ENCODE results near the gene NT5E. TPM values are rescaled to one million over a fixed set of nuclear protein-coding genes. Genes with fewer than 3 reads are reported as not detected.

The NT5E gene
- total RNA-seq, 1 experiment from 2014 or later, result 84.6 TPM

DNA sequence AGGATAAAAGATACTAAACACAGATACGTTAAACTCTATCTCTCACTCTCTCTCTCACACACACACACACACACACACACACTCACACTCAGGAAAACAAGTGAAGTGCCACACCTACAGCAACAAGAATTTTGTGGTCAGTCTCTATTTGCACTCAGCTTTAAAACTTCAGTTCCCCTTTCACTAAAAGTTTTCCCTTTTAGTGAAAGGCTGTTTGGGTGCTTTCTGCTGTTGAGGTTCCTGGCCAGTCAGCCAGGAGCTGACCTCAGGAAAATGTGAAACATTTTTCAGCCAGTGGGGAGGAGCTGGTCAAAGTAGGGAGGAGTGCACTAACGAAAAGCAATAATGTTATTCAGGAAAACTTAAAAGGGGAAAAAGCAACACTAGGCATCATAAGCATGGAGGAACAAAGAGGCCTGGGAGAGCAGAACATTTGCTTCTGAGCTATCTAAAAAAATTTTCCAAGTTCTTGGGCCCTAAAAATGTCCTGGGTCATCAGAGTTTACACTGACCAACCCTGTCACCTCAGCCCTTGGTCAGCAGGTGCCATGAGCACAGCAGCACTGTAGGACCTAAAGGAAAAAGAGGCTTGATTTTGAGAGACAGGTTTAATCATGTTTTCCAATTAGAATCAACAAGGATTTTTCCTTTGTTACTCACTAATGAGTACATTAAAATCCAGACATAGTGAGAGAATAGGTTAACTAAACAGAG, 30.7 kb upstream of the NT5E start:
- Histone ChIP-seq H3K27ac (no peak overlapping the region), H3K9me3 (ENCODE audit: insufficient read depth, low read depth) (no peaks in the 10 kb centered on the region), H3K27me3 (ENCODE audit: insufficient read depth, low read depth) (no peaks in the 10 kb centered on the region), H3K79me2 (ENCODE audit: low read depth) (no peaks in the 10 kb centered on the region), H3K9me2 (ENCODE audit: insufficient read depth) (no peaks in the 10 kb centered on the region), H3K4me1 (replicated peaks; ENCODE audit: insufficient read depth) (no peaks in the 10 kb centered on the region; the same call in 1 of the 2 replicates), H3F3A (ENCODE audit: insufficient read depth, low read depth) (no peaks in the 10 kb centered on the region), H3K4me3 (no peak overlapping the region), H4K20me1 (ENCODE audit: insufficient read depth) (no peaks in the 10 kb centered on the region), H3K36me3 (ENCODE audit: low read depth) (no peaks in the 10 kb centered on the region), H2AFZ (no peak overlapping the region), H3K4me2 (no peak overlapping the region)
- intact Hi-C loops (cut with micrococcal nuclease; ENCODE audit: unreplicated experiment), result no loop called here
- no TSS peak for BruUV-seq (replicated peaks)
- TF ChIP-seq EZH2 (IDR thresholded peaks at IDR 0.05; ENCODE audit: low read depth), result no peak
- TF ChIP-seq CTCF (conservative IDR thresholded peaks at IDR 0.05), result no peak
- ChIA-PET POLR2A (ENCODE audit: unreplicated experiment) (no interaction called here), CTCF (no interaction called here)
- DNase-seq, result no peak

GRCh38 chr6:85420551-85420950, 29.3 kb upstream of the NT5E start:
- H3K27ac ChIP-seq, result no peak overlapping the region
- ChIA-PET CTCF (no interaction called here), POLR2A (ENCODE audit: unreplicated experiment) (interaction anchor here (0.6 kb wide), 1 partner anchor 30 kb away, joined by 3 read pairs; no protein-coding TSS in a partner anchor)
- no peaks in the 10 kb centered on the region for H3K27me3 ChIP-seq (ENCODE audit: insufficient read depth, low read depth)
- H3K9me3 ChIP-seq (ENCODE audit: insufficient read depth, low read depth), result no peaks in the 10 kb centered on the region
- no TSS peak for BruUV-seq (replicated peaks)
- H3K4me1 ChIP-seq (replicated peaks; ENCODE audit: insufficient read depth), result no peaks in the 10 kb centered on the region; the same call in 1 of the 2 replicates
- H3K36me3 ChIP-seq (ENCODE audit: low read depth), result no peaks in the 10 kb centered on the region
- no peak overlapping the region for H2AFZ ChIP-seq
- no peak for DNase-seq
- H3K4me2 ChIP-seq, result no peak overlapping the region
- H3F3A ChIP-seq (ENCODE audit: insufficient read depth, low read depth), result no peaks in the 10 kb centered on the region
- H3K79me2 ChIP-seq (ENCODE audit: low read depth), result no peaks in the 10 kb centered on the region
- no peaks in the 10 kb centered on the region for H4K20me1 ChIP-seq (ENCODE audit: insufficient read depth)
- intact Hi-C loops (cut with micrococcal nuclease; ENCODE audit: unreplicated experiment), result no loop called here
- no peaks in the 10 kb centered on the region for H3K9me2 ChIP-seq (ENCODE audit: insufficient read depth)
- no peak for TF ChIP-seq CTCF (conservative IDR thresholded peaks at IDR 0.05)
- TF ChIP-seq EZH2 (IDR thresholded peaks at IDR 0.05; ENCODE audit: low read depth), result no peak
- H3K4me3 ChIP-seq, result no peak overlapping the region

- no peaks in the 10 kb centered on the region for H3K36me3 ChIP-seq (ENCODE audit: low read depth)
- H4K20me1 ChIP-seq (ENCODE audit: insufficient read depth), result no peaks in the 10 kb centered on the region
- CTCF ChIA-PET, result no interaction called here
- intact Hi-C loops (cut with micrococcal nuclease; ENCODE audit: unreplicated experiment), result no loop called here
- H3K27ac ChIP-seq, result no peak overlapping the region
- no peaks in the 10 kb centered on the region; the same call in 1 of the 2 replicates for H3K4me1 ChIP-seq (replicated peaks; ENCODE audit: insufficient read depth)
- DNase-seq, result no peak
- no peak overlapping the region for H3K4me2 ChIP-seq
- H3K9me2 ChIP-seq (ENCODE audit: insufficient read depth), result no peaks in the 10 kb centered on the region
- no TSS peak for BruUV-seq (replicated peaks)
- H3K27me3 ChIP-seq (ENCODE audit: insufficient read depth, low read depth), result no peaks in the 10 kb centered on the region
- H3F3A ChIP-seq (ENCODE audit: insufficient read depth, low read depth), result no peaks in the 10 kb centered on the region
- no peaks in the 10 kb centered on the region for H3K79me2 ChIP-seq (ENCODE audit: low read depth)
- no peak overlapping the region for H2AFZ ChIP-seq
- no peak overlapping the region for H3K4me3 ChIP-seq
- TF ChIP-seq CTCF (conservative IDR thresholded peaks at IDR 0.05) (no peak), EZH2 (IDR thresholded peaks at IDR 0.05; ENCODE audit: low read depth) (no peak)
- POLR2A ChIA-PET (ENCODE audit: unreplicated experiment), result interaction anchor here (0.5 to 0.6 kb wide), 2 partner anchors 26 to 29 kb away, joined by 3 read pairs; no protein-coding TSS in a partner anchor
- no peaks in the 10 kb centered on the region for H3K9me3 ChIP-seq (ENCODE audit: insufficient read depth, low read depth)
Observed at GRCh38 chr6:85421181-85421580, 28.7 kb upstream of the NT5E start.
